Brain microvascular endothelial cell (primary cell): Measurements from ENCODE around the gene RPL19.

Experiments used
- DNase-seq: peaks from one replicate; pipeline ENCODE4 v3.0.0-alpha.2; 2020
- H3K27ac ChIP-seq: fragments of 250-450 bp; sonication (Bioruptor Pico); 2 replicates; pipeline ENCODE4 v1.5.1; 2020; ENCODE audit warnings: mild to moderate bottlenecking, moderate library complexity
- H3K27me3 ChIP-seq: fragments of 250-450 bp; sonication (Bioruptor Pico); replicated peaks from 2 replicates; pipeline ENCODE4 v1.5.1; 2020; ENCODE audit warnings: mild to moderate bottlenecking
- H3K36me3 ChIP-seq: fragments of 250-450 bp; sonication (Bioruptor Pico); replicated peaks from 2 replicates; pipeline ENCODE4 v1.5.1; 2020; ENCODE audit warnings: mild to moderate bottlenecking
- H3K4me3 ChIP-seq: 2 replicates; pipeline ENCODE4 v1.5.1; 2011; ENCODE audit warnings: low read depth, mild to moderate bottlenecking, control low read depth, low read length, moderate library complexity
- in situ Hi-C: cut with HindIII; loops from 2 replicates; pipeline ENCODE4 v1.10.0; 2017; ENCODE audit warnings: low sequenced_read_pairs, low pct_ligation_motif_present
- TF ChIP-seq, protein P1 (sequence below): IDR thresholded peaks from 2 replicates; pipeline ENCODE4 v1.5.1; 2011; ENCODE audit warnings: low read depth, mild to moderate bottlenecking, moderate library complexity, low read length, control low read depth, inconsistent platforms; ENCODE audit errors: missing control alignments

Gene RPL19

GRCh38 chr17:39252788-39253460, 52.8 kb downstream of the RPL19 start:
- DNase-seq, result no peak
- in situ Hi-C loops, result no loop called here
- H3K27ac ChIP-seq, result no peak overlapping the region
- H3K27me3 ChIP-seq, result no peaks in the 10 kb centered on the region
- TF ChIP-seq, protein P1, sequence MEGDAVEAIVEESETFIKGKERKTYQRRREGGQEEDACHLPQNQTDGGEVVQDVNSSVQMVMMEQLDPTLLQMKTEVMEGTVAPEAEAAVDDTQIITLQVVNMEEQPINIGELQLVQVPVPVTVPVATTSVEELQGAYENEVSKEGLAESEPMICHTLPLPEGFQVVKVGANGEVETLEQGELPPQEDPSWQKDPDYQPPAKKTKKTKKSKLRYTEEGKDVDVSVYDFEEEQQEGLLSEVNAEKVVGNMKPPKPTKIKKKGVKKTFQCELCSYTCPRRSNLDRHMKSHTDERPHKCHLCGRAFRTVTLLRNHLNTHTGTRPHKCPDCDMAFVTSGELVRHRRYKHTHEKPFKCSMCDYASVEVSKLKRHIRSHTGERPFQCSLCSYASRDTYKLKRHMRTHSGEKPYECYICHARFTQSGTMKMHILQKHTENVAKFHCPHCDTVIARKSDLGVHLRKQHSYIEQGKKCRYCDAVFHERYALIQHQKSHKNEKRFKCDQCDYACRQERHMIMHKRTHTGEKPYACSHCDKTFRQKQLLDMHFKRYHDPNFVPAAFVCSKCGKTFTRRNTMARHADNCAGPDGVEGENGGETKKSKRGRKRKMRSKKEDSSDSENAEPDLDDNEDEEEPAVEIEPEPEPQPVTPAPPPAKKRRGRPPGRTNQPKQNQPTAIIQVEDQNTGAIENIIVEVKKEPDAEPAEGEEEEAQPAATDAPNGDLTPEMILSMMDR, result no peak
- no peak overlapping the region for H3K4me3 ChIP-seq
- H3K36me3 ChIP-seq, result no peaks in the 10 kb centered on the region
